HepG2 (cell line): Measurements from ENCODE around the gene DCAF7. TPM values are rescaled to one million over a fixed set of nuclear protein-coding genes. Genes with fewer than 3 reads are reported as not detected.
A peak's percentile ranks its signal among the peaks of the same experiment; 100 is the strongest.

Experiments
- CBX5 ChIP-seq: sonication (generic); formaldehyde crosslinking; IDR thresholded peaks from 2 replicates; pipeline ENCODE4 v1.4.0; 2020; ENCODE audit warnings: missing genetic modification reagents, borderline replicate concordance
- CENPBD1 ChIP-seq: sonication (generic); formaldehyde crosslinking; IDR thresholded peaks from 2 replicates; pipeline ENCODE4 v1.8.0; 2022; ENCODE audit warnings: missing genetic modification reagents, low read depth, mild to moderate bottlenecking, borderline replicate concordance
- FOXC1 ChIP-seq: sonication (generic); formaldehyde crosslinking; IDR thresholded peaks from 2 replicates; pipeline ENCODE4 v1.8.0; 2022; ENCODE audit warnings: mild to moderate bottlenecking, missing genetic modification reagents, borderline replicate concordance
- GTF3A ChIP-seq: sonication (generic); formaldehyde crosslinking; conservative IDR thresholded peaks from 2 replicates; pipeline ENCODE4 v1.4.0; 2020; ENCODE audit warnings: mild to moderate bottlenecking, missing genetic modification reagents
- HDAC2 ChIP-seq: sonication (generic); formaldehyde crosslinking; IDR thresholded peaks from 2 replicates; pipeline ENCODE4 v1.4.0; 2020; ENCODE audit warnings: missing genetic modification reagents
- NFIC ChIP-seq: IDR thresholded peaks from 2 replicates; pipeline ENCODE4 v1.6.1; 2012; ENCODE audit warnings: mild to moderate bottlenecking, low read length, inconsistent platforms
- NKX3-1 ChIP-seq: sonication (generic); formaldehyde crosslinking; IDR thresholded peaks from 2 replicates; pipeline ENCODE4 v1.5.0; 2020; ENCODE audit warnings: missing genetic modification reagents
- PHF5A ChIP-seq: IDR thresholded peaks from one replicate; pipeline ENCODE4 v1.6.1; 2018; ENCODE audit warnings: low read depth, missing genetic modification reagents; ENCODE audit not compliant: unreplicated experiment
- PRMT3 ChIP-seq: sonication (generic); formaldehyde crosslinking; IDR thresholded peaks from 2 replicates; pipeline ENCODE4 v1.8.1; 2022; ENCODE audit warnings: low read depth, mild to moderate bottlenecking, moderate library complexity, missing genetic modification reagents, borderline replicate concordance
- TEAD3 ChIP-seq: optimal IDR thresholded peaks from 2 replicates; pipeline ENCODE3; 2016; ENCODE audit warnings: borderline replicate concordance
- ZFP62 ChIP-seq: sonication (generic); formaldehyde crosslinking; IDR thresholded peaks from 2 replicates; pipeline ENCODE4 v1.4.0; 2020; ENCODE audit warnings: missing genetic modification reagents
- ZFP82 ChIP-seq: sonication (generic); formaldehyde crosslinking; IDR thresholded peaks from 2 replicates; pipeline ENCODE4 v1.5.1; 2020; ENCODE audit warnings: mild to moderate bottlenecking, missing genetic modification reagents, borderline replicate concordance
- ZNF546 ChIP-seq: sonication (generic); formaldehyde crosslinking; conservative IDR thresholded peaks from 2 replicates; pipeline ENCODE4 v1.8.1; 2023; ENCODE audit warnings: mild to moderate bottlenecking, missing genetic modification reagents
- ZNF572 ChIP-seq: sonication (generic); formaldehyde crosslinking; IDR thresholded peaks from 2 replicates; pipeline ENCODE4 v1.5.1; 2020; ENCODE audit warnings: mild to moderate bottlenecking, missing genetic modification reagents
- ZNF746 ChIP-seq: sonication (generic); formaldehyde crosslinking; IDR thresholded peaks from 2 replicates; pipeline ENCODE4 v1.8.0; 2022; ENCODE audit warnings: mild to moderate bottlenecking, missing genetic modification reagents
- ZSCAN22 ChIP-seq: sonication (generic); formaldehyde crosslinking; IDR thresholded peaks from 2 replicates; pipeline ENCODE4 v1.4.0; 2020; ENCODE audit warnings: mild to moderate bottlenecking, missing genetic modification reagents
- polyA plus RNA-seq, 8 experiments: library from polyadenylated mRNA; depleted of rRNA in 3 of 8; stranded (reverse) in 7 of 8; unstranded in 1 of 8; fragments of >200 nt; fragmentation: Illumina TruSeq in 4 of 8; extraction: Trizol in 4 of 8; gene quantifications; 2 replicates each; pipeline versions ENCODE4 v1.2.1 to v1.2.3, GENCODE V29; 2011 to 2016; ENCODE audit warnings: low read depth in 4 of 8, missing spikeins in 1 of 8, mixed read lengths in 1 of 8; ENCODE audit not compliant: insufficient read depth in 1 of 8
- total RNA-seq, 5 experiments: library from RNA; depleted of rRNA; stranded (reverse); fragments of >200 nt; fragmentation: Illumina TruSeq; extraction: Trizol; gene quantifications; 2 replicates each; pipeline ENCODE4 v1.2.3, GENCODE V29; 2016; ENCODE audit warnings: low read depth in 1 of 5
- TF ChIP-seq, protein P1 (sequence below): sonication (generic); formaldehyde crosslinking; IDR thresholded peaks from 2 replicates; pipeline ENCODE4 v1.4.0; 2020; ENCODE audit warnings: missing genetic modification reagents
- TF ChIP-seq, protein P2 (sequence below): IDR thresholded peaks from 2 replicates; pipeline ENCODE4 v1.6.1; 2016; ENCODE audit warnings: low read depth, missing genetic modification reagents, missing compliant biosample characterization
- TF ChIP-seq, protein P3 (sequence below): sonication (generic); formaldehyde crosslinking; IDR thresholded peaks from 2 replicates; pipeline ENCODE4 v1.5.1; 2020; ENCODE audit warnings: missing genetic modification reagents, mild to moderate bottlenecking, borderline replicate concordance

DCAF7 gene
- total and polyA plus RNA-seq, 2 of the 13 experiments (the other 11 are each of a cell fraction or from before 2014, with no cell fraction given): 55.2 to 73.4 TPM

- peak; percentile 64; the same call in 1 of the 2 replicates for TF ChIP-seq NFIC
- TF ChIP-seq PRMT3 (CRISPR knock-in tag): peak; percentile 86; the same call in 1 of the 2 replicates
- TF ChIP-seq PHF5A (CRISPR knock-in tag): peak; percentile 94
- peak; percentile 100 for TF ChIP-seq ZNF572 (CRISPR knock-in tag)
- TF ChIP-seq ZSCAN22 (CRISPR knock-in tag): 0 out of 2 replicates have a peak, but pooled peaks have one; percentile 40
- TF ChIP-seq, protein P1, sequence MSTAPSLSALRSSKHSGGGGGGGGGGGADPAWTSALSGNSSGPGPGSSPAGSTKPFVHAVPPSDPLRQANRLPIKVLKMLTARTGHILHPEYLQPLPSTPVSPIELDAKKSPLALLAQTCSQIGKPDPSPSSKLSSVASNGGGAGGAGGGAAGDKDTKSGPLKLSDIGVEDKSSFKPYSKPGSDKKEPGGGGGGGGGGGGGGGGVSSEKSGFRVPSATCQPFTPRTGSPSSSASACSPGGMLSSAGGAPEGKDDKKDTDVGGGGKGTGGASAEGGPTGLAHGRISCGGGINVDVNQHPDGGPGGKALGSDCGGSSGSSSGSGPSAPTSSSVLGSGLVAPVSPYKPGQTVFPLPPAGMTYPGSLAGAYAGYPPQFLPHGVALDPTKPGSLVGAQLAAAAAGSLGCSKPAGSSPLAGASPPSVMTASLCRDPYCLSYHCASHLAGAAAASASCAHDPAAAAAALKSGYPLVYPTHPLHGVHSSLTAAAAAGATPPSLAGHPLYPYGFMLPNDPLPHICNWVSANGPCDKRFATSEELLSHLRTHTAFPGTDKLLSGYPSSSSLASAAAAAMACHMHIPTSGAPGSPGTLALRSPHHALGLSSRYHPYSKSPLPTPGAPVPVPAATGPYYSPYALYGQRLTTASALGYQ: peak; percentile 67
- TF ChIP-seq ZNF746 (CRISPR knock-in tag): no peak; the same call in 1 of the 2 replicates
- TF ChIP-seq GTF3A: peak; percentile 46; the same call in 1 of the 2 replicates
- no peak; the same call in 1 of the 2 replicates for TF ChIP-seq CENPBD1 (CRISPR knock-in tag)
- peak; percentile 90 for TF ChIP-seq TEAD3
- TF ChIP-seq ZNF546: no peak
- TF ChIP-seq, protein P2, sequence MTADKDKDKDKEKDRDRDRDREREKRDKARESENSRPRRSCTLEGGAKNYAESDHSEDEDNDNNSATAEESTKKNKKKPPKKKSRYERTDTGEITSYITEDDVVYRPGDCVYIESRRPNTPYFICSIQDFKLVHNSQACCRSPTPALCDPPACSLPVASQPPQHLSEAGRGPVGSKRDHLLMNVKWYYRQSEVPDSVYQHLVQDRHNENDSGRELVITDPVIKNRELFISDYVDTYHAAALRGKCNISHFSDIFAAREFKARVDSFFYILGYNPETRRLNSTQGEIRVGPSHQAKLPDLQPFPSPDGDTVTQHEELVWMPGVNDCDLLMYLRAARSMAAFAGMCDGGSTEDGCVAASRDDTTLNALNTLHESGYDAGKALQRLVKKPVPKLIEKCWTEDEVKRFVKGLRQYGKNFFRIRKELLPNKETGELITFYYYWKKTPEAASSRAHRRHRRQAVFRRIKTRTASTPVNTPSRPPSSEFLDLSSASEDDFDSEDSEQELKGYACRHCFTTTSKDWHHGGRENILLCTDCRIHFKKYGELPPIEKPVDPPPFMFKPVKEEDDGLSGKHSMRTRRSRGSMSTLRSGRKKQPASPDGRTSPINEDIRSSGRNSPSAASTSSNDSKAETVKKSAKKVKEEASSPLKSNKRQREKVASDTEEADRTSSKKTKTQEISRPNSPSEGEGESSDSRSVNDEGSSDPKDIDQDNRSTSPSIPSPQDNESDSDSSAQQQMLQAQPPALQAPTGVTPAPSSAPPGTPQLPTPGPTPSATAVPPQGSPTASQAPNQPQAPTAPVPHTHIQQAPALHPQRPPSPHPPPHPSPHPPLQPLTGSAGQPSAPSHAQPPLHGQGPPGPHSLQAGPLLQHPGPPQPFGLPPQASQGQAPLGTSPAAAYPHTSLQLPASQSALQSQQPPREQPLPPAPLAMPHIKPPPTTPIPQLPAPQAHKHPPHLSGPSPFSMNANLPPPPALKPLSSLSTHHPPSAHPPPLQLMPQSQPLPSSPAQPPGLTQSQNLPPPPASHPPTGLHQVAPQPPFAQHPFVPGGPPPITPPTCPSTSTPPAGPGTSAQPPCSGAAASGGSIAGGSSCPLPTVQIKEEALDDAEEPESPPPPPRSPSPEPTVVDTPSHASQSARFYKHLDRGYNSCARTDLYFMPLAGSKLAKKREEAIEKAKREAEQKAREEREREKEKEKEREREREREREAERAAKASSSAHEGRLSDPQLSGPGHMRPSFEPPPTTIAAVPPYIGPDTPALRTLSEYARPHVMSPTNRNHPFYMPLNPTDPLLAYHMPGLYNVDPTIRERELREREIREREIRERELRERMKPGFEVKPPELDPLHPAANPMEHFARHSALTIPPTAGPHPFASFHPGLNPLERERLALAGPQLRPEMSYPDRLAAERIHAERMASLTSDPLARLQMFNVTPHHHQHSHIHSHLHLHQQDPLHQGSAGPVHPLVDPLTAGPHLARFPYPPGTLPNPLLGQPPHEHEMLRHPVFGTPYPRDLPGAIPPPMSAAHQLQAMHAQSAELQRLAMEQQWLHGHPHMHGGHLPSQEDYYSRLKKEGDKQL (CRISPR knock-in tag): peak; percentile 66
- peak; percentile 89 for TF ChIP-seq CBX5 (CRISPR knock-in tag)
- TF ChIP-seq ZFP82 (CRISPR knock-in tag): no peak; the same call in 1 of the 2 replicates
- TF ChIP-seq ZFP62 (CRISPR knock-in tag): no peak
- no peak; the same call in 1 of the 2 replicates for TF ChIP-seq FOXC1 (CRISPR knock-in tag)
- no peak for TF ChIP-seq NKX3-1 (CRISPR knock-in tag)
- TF ChIP-seq HDAC2: peak; percentile 96
- TF ChIP-seq, protein P3, sequence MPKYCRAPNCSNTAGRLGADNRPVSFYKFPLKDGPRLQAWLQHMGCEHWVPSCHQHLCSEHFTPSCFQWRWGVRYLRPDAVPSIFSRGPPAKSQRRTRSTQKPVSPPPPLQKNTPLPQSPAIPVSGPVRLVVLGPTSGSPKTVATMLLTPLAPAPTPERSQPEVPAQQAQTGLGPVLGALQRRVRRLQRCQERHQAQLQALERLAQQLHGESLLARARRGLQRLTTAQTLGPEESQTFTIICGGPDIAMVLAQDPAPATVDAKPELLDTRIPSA: no peak; the same call in 1 of the 2 replicates
Observed at GRCh38 chr17:63578027-63578768, 27.9 kb downstream of the DCAF7 start (continued).
